Breast epithelium (tissue), 4 donors: Measurements from ENCODE around the gene GSG1. TPM values are rescaled to one million over a fixed set of nuclear protein-coding genes. Genes with fewer than 3 reads are reported as not detected.
A peak's percentile ranks its signal among the peaks of the same experiment; 100 is the strongest.

Experiments used
- DNase-seq, 2 donors: peaks; one replicate each; pipeline ENCODE4 v3.0.0-alpha.2; 2019; ENCODE audit warnings: low spot score in 2 of 2
- H3K27ac ChIP-seq, 2 donors: fragments of 200-600 bp; sonication (generic) in 1 of 2; one replicate each; pipeline ENCODE4 v1.5.1; 2016 to 2019; ENCODE audit warnings: mild to moderate bottlenecking in 1 of 2
- H3K27me3 ChIP-seq, 2 donors: fragments of 200-600 bp; sonication (generic) in 1 of 2; one replicate each; pipeline versions ENCODE4 v1.5.1 to v1.6.0; 2017 to 2019; ENCODE audit warnings: control low read depth in 1 of 2, mild to moderate bottlenecking in 1 of 2
- H3K36me3 ChIP-seq: fragments of 200-600 bp; one replicate; pipeline ENCODE4 v1.5.1; 2019
- H3K4me1 ChIP-seq, 2 donors: fragments of 200-600 bp; sonication (generic); one replicate each; pipeline ENCODE4 v1.5.1; 2016 to 2019; ENCODE audit warnings: control low read depth in 1 of 2
- H3K4me3 ChIP-seq, 3 donors: fragments of 200-600 bp; sonication (generic); 1 replicate in 2 of 3; 2 replicates in 1 of 3; pipeline ENCODE4 v1.5.1; 2016 to 2019; ENCODE audit warnings: mild to moderate bottlenecking in 3 of 3, moderate library complexity in 2 of 3
- H3K9me3 ChIP-seq, 2 donors: fragments of 200-600 bp; sonication (generic) in 1 of 2; one replicate each; pipeline ENCODE4 v1.5.1; 2016 to 2019; ENCODE audit warnings: control low read depth in 1 of 2
- CTCF ChIP-seq, 3 donors: fragments of 450-650 bp; IDR thresholded peaks; one replicate each; pipeline ENCODE4 v1.5.1; 2016 to 2017; ENCODE audit warnings: antibody characterized with exemption in 3 of 3, mild to moderate bottlenecking in 3 of 3, moderate library complexity in 3 of 3
- POLR2A ChIP-seq: fragments of 450-650 bp; IDR thresholded peaks from one replicate; pipeline ENCODE4 v1.6.1; 2016; ENCODE audit warnings: antibody characterized with exemption, mild to moderate bottlenecking, moderate library complexity
- POLR2AphosphoS5 ChIP-seq, 3 donors: sonication (generic); formaldehyde crosslinking; IDR thresholded peaks; one replicate each; pipeline ENCODE4 v1.6.1; 2017; ENCODE audit warnings: antibody characterized with exemption in 3 of 3
- intact Hi-C: fragments of 100-400 bp; cut with DNase I; formaldehyde crosslinking; loops from one replicate; pipeline ENCODE4 v1.15.1; 2023; ENCODE audit warnings: low total_unique reads
- total RNA-seq, 3 donors: library from RNA; depleted of rRNA; stranded (reverse); fragments of >200 nt; gene quantifications; one replicate each; pipeline ENCODE4 v1.1.0, GENCODE V29; 2016

The GSG1 gene
- total RNA-seq, 3 donors from 2014 or later: not detected

- Histone ChIP-seq H3K4me1 (no peaks in the 10 kb centered on the region), H3K36me3 (no peaks in the 10 kb centered on the region), H3K27me3 (no peaks in the 10 kb centered on the region), H3K4me3 (no peak overlapping the region), H3K9me3 (no peaks in the 10 kb centered on the region), H3K27ac (no peak overlapping the region)
- TF ChIP-seq CTCF (IDR thresholded peaks at IDR 0.05) (no peak), POLR2AphosphoS5 (IDR thresholded peaks at IDR 0.05) (no peak), POLR2A (no peak)
- intact Hi-C loops: no loop called here
- DNase-seq: no peak
Measured at GRCh38 chr12:13141686-13142085, 38.2 kb upstream of the GSG1 start.

- Histone ChIP-seq H3K36me3 (no peaks in the 10 kb centered on the region), H3K27me3 (no peaks in the 10 kb centered on the region), H3K9me3 (no peaks in the 10 kb centered on the region), H3K27ac (peak overlapping the region; percentile 90 to 91), H3K4me3 (peak overlapping the region in 2 of 3 donors; percentile 28 to 41), H3K4me1 (peaks cover 0 to 8% of the 10 kb centered on the region in 2 donors)
- DNase-seq: peak; percentile 94 to 99
- TF ChIP-seq CTCF (IDR thresholded peaks at IDR 0.05): peak in 2 of 3 donors; percentile 14 to 51
- TF ChIP-seq POLR2AphosphoS5 (IDR thresholded peaks at IDR 0.05): peak in 2 of 3 donors; percentile 75 to 87
- no peak for TF ChIP-seq POLR2A
- intact Hi-C loops: no loop called here
Measured at GRCh38 chr12:13135371-13136178, 32.1 kb upstream of the GSG1 start.

- H3K4me3 ChIP-seq: no peak overlapping the region
- TF ChIP-seq POLR2A (no peak), POLR2AphosphoS5 (IDR thresholded peaks at IDR 0.05) (no peak)
- intact Hi-C loops: no loop called here
- no peaks in the 10 kb centered on the region for H3K9me3 ChIP-seq
- no peaks in the 10 kb centered on the region for H3K36me3 ChIP-seq
- H3K27me3 ChIP-seq: no peaks in the 10 kb centered on the region
- DNase-seq: no peak
- peaks cover 0 to 8% of the 10 kb centered on the region in 2 donors for H3K4me1 ChIP-seq
- H3K27ac ChIP-seq: peak overlapping the region; percentile 90 to 91
Measured at GRCh38 chr12:13133886-13134285, 30.4 kb upstream of the GSG1 start.

- Histone ChIP-seq H3K36me3 (no peaks in the 10 kb centered on the region), H3K27ac (no peak overlapping the region), H3K4me3 (no peak overlapping the region), H3K27me3 (no peaks in the 10 kb centered on the region), H3K9me3 (no peaks in the 10 kb centered on the region), H3K4me1 (peaks cover 0 to 2% of the 10 kb centered on the region in 2 donors)
- intact Hi-C loops: no loop called here
- no peak for TF ChIP-seq POLR2A
- TF ChIP-seq POLR2AphosphoS5 (IDR thresholded peaks at IDR 0.05): no peak
- no peak for TF ChIP-seq CTCF (IDR thresholded peaks at IDR 0.05)
- DNase-seq: no peak
Measured at GRCh38 chr12:13130981-13131380, 27.5 kb upstream of the GSG1 start.

- TF ChIP-seq POLR2AphosphoS5 (IDR thresholded peaks at IDR 0.05): no peak
- no peak for TF ChIP-seq POLR2A
- TF ChIP-seq CTCF (IDR thresholded peaks at IDR 0.05): no peak
- DNase-seq: no peak
- H3K4me3 ChIP-seq: no peak overlapping the region
- intact Hi-C loops: no loop called here
- no peaks in the 10 kb centered on the region for H3K27me3 ChIP-seq
- H3K27ac ChIP-seq: peak overlapping the region in 1 of 2 donors; percentile 66
- no peaks in the 10 kb centered on the region for H3K4me1 ChIP-seq
- no peaks in the 10 kb centered on the region for H3K36me3 ChIP-seq
- no peaks in the 10 kb centered on the region for H3K9me3 ChIP-seq
Measured at GRCh38 chr12:13128291-13128965, 25.0 kb upstream of the GSG1 start.
